ENCODE measurements around the gene ZNF587B.
"Not testable (repeated sequence)": the region's sequence is repeated elsewhere in the genome, so short reads cannot be mapped to it uniquely, and the experiment has no call there.

ZNF587B gene

DNA sequence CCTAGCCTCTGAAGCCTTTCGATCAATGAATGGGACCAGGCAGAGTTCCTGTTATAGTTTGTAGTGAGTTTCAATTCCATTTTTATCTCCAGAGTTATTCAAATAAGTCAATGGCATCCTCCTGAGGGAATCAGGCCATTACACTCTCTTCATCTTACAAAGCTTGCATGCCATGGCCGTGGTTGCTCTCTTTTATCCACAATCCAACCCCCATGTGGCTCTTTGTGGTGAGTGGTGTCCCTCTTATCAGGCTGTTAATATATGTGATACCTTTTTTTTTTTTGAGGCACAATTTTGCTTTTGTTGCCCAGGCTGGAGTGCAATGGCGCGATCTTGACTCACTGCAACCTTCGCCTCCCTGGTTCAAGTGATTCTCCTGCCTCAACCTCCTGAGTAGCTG lies 6.9 kb downstream of the ZNF587B start:
- not testable (repeated sequence) for H3K27ac ChIP-seq (ENCODE audit: low read depth, low read length); H3K27me3 ChIP-seq (ENCODE audit: control insufficient read depth in 5 of 5, insufficient read depth in 4 of 5, low read length in 5 of 5); H3K4me3 ChIP-seq (ENCODE audit: low read depth in 1 of 5, low read length in 5 of 5); H3K4me1 ChIP-seq (ENCODE audit: control insufficient read depth in 5 of 5, insufficient read depth in 5 of 5, low read length in 5 of 5); H3K9me3 ChIP-seq (ENCODE audit: control insufficient read depth in 5 of 5, low read length in 5 of 5); H3K9ac ChIP-seq (ENCODE audit: low read length in 5 of 5)
- H3K36me3 ChIP-seq (ENCODE audit: control insufficient read depth in 5 of 5, insufficient read depth in 5 of 5, low read length in 5 of 5), result peaks cover 10 to 21% (median 12%) of the 10 kb centered on the region in 5 donors

GRCh38 chr19:57838622-57839191 lies 8.6 kb downstream of the ZNF587B start:
- not testable (repeated sequence) for H3K9me3 ChIP-seq (ENCODE audit: control insufficient read depth in 5 of 5, low read length in 5 of 5); H3K9ac ChIP-seq (ENCODE audit: low read length in 5 of 5); H3K27ac ChIP-seq (ENCODE audit: low read depth, low read length); H3K4me3 ChIP-seq (ENCODE audit: low read depth in 1 of 5, low read length in 5 of 5); H3K27me3 ChIP-seq (ENCODE audit: control insufficient read depth in 5 of 5, insufficient read depth in 4 of 5, low read length in 5 of 5)
- Histone ChIP-seq H3K4me1 (ENCODE audit: control insufficient read depth in 5 of 5, insufficient read depth in 5 of 5, low read length in 5 of 5) (peaks cover 0 to 11% (median 0%) of the 10 kb centered on the region in 5 donors), H3K36me3 (ENCODE audit: control insufficient read depth in 5 of 5, insufficient read depth in 5 of 5, low read length in 5 of 5) (peaks cover 16 to 30% (median 19%) of the 10 kb centered on the region in 5 donors)

GRCh38 chr19:57841122-57841763 lies 11.1 kb downstream of the ZNF587B start:
- no peak overlapping the region for H3K4me3 ChIP-seq (ENCODE audit: low read depth in 1 of 5, low read length in 5 of 5)
- H3K36me3 ChIP-seq (ENCODE audit: control insufficient read depth in 5 of 5, insufficient read depth in 5 of 5, low read length in 5 of 5), result peaks cover 16 to 33% (median 19%) of the 10 kb centered on the region in 5 donors
- peak overlapping the region in 1 of 5 donors; percentile 87 for H3K9ac ChIP-seq (ENCODE audit: low read length in 5 of 5)
- H3K27ac ChIP-seq (ENCODE audit: low read depth, low read length), result no peak overlapping the region
- H3K9me3 ChIP-seq (ENCODE audit: control insufficient read depth in 5 of 5, low read length in 5 of 5), result peaks cover 0 to 6% (median 0%) of the 10 kb centered on the region in 5 donors
- peaks cover 0 to 10% (median 0%) of the 10 kb centered on the region in 5 donors for H3K27me3 ChIP-seq (ENCODE audit: control insufficient read depth in 5 of 5, insufficient read depth in 4 of 5, low read length in 5 of 5)
- peaks cover 0 to 11% (median 0%) of the 10 kb centered on the region in 5 donors for H3K4me1 ChIP-seq (ENCODE audit: control insufficient read depth in 5 of 5, insufficient read depth in 5 of 5, low read length in 5 of 5)

DNA sequence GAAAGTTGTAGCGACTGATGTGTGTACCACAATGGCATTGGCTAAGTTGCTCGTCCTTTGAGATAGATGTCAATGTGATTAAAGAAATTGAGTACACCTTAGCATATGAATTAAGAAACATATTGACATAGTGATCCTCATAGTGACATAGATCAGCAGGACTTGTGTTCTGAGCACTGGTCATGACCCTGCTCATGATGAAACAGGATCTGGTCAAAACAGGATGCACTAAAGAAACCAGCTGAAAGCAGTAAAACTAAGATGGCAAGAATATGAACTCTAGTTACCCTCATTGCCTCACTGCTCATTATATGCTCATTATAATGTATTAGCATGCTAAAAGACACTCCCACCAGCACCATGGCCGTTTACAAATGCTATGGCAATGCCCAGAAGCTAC lies 17.1 kb downstream of the ZNF587B start:
- not testable (repeated sequence) for H3K9ac ChIP-seq (ENCODE audit: low read length in 5 of 5); H3K9me3 ChIP-seq (ENCODE audit: control insufficient read depth in 5 of 5, low read length in 5 of 5); H3K27ac ChIP-seq (ENCODE audit: low read depth, low read length); H3K27me3 ChIP-seq (ENCODE audit: control insufficient read depth in 5 of 5, insufficient read depth in 4 of 5, low read length in 5 of 5); H3K4me3 ChIP-seq (ENCODE audit: low read depth in 1 of 5, low read length in 5 of 5)
- peaks cover 2 to 18% (median 11%) of the 10 kb centered on the region in 5 donors for H3K4me1 ChIP-seq (ENCODE audit: control insufficient read depth in 5 of 5, insufficient read depth in 5 of 5, low read length in 5 of 5)
- peaks cover 4 to 11% (median 7%) of the 10 kb centered on the region in 5 donors for H3K36me3 ChIP-seq (ENCODE audit: control insufficient read depth in 5 of 5, insufficient read depth in 5 of 5, low read length in 5 of 5)

- H3K9ac ChIP-seq (ENCODE audit: low read length in 5 of 5); H3K27ac ChIP-seq (ENCODE audit: low read depth, low read length); H3K9me3 ChIP-seq (ENCODE audit: control insufficient read depth in 5 of 5, low read length in 5 of 5); H3K27me3 ChIP-seq (ENCODE audit: control insufficient read depth in 5 of 5, insufficient read depth in 4 of 5, low read length in 5 of 5): not testable (repeated sequence)
- H3K36me3 ChIP-seq (ENCODE audit: control insufficient read depth in 5 of 5, insufficient read depth in 5 of 5, low read length in 5 of 5), result peaks cover 0 to 14% (median 2%) of the 10 kb centered on the region in 5 donors
- H3K4me3 ChIP-seq (ENCODE audit: low read depth in 1 of 5, low read length in 5 of 5), result peak overlapping the region; percentile 82 to 94 (median 91)
- H3K4me1 ChIP-seq (ENCODE audit: control insufficient read depth in 5 of 5, insufficient read depth in 5 of 5, low read length in 5 of 5), result peaks cover 0 to 18% (median 11%) of the 10 kb centered on the region in 5 donors
These were observed 19.1 kb downstream of the ZNF587B start for GRCh38 chr19:57849162-57849665.

GRCh38 chr19:57849666-57850473 lies 19.8 kb downstream of the ZNF587B start, which contains the start of gene ZNF587:
Gene ZNF587, plus strand, starts transcription at chr19:57849859. Its CDS starts 180 bp downstream, at chr19:57850039.
- not testable (repeated sequence) for H3K9me3 ChIP-seq (ENCODE audit: control insufficient read depth in 5 of 5, low read length in 5 of 5)
- peak within 1 kb of the TSS; percentile 63 for H3K27ac ChIP-seq (ENCODE audit: low read depth, low read length)
- H3K36me3 ChIP-seq (ENCODE audit: control insufficient read depth in 5 of 5, insufficient read depth in 5 of 5, low read length in 5 of 5), result peaks cover 0 to 12% (median 2%) of the 10 kb centered on the region in 5 donors

GRCh38 chr19:57850553-57851017 lies 20.5 kb downstream of the ZNF587B start:
- Histone ChIP-seq H3K4me1 (ENCODE audit: control insufficient read depth in 5 of 5, insufficient read depth in 5 of 5, low read length in 5 of 5) (peaks cover 0 to 18% (median 11%) of the 10 kb centered on the region in 5 donors), H3K4me3 (ENCODE audit: low read depth in 1 of 5, low read length in 5 of 5) (peak overlapping the region; percentile 82 to 94 (median 91)), H3K27me3 (ENCODE audit: control insufficient read depth in 5 of 5, insufficient read depth in 4 of 5, low read length in 5 of 5) (no peaks in the 10 kb centered on the region), H3K9ac (ENCODE audit: low read length in 5 of 5) (peak overlapping the region; percentile 88 to 98 (median 92)), H3K9me3 (ENCODE audit: control insufficient read depth in 5 of 5, low read length in 5 of 5) (no peaks in the 10 kb centered on the region), H3K36me3 (ENCODE audit: control insufficient read depth in 5 of 5, insufficient read depth in 5 of 5, low read length in 5 of 5) (peaks cover 0 to 13% (median 2%) of the 10 kb centered on the region in 5 donors), H3K27ac (ENCODE audit: low read depth, low read length) (no peak overlapping the region)

More at GRCh38 chr19:57849666-57850473, 19.8 kb downstream of the ZNF587B start, which contains the start of gene ZNF587:
- Histone ChIP-seq H3K4me1 (ENCODE audit: control insufficient read depth in 5 of 5, insufficient read depth in 5 of 5, low read length in 5 of 5) (peaks cover 0 to 18% (median 11%) of the 10 kb centered on the region in 5 donors), H3K9ac (ENCODE audit: low read length in 5 of 5) (peak within 1 kb of the TSS; percentile 88 to 98 (median 92)), H3K4me3 (ENCODE audit: low read depth in 1 of 5, low read length in 5 of 5) (peak within 1 kb of the TSS; percentile 82 to 94 (median 91))
- not testable (repeated sequence) for H3K27me3 ChIP-seq (ENCODE audit: control insufficient read depth in 5 of 5, insufficient read depth in 4 of 5, low read length in 5 of 5)

GRCh38 chr19:57851812-57852603 lies 21.9 kb downstream of the ZNF587B start:
- H3K4me3 ChIP-seq (ENCODE audit: low read depth in 1 of 5, low read length in 5 of 5); H3K27ac ChIP-seq (ENCODE audit: low read depth, low read length); H3K27me3 ChIP-seq (ENCODE audit: control insufficient read depth in 5 of 5, insufficient read depth in 4 of 5, low read length in 5 of 5); H3K9ac ChIP-seq (ENCODE audit: low read length in 5 of 5); H3K9me3 ChIP-seq (ENCODE audit: control insufficient read depth in 5 of 5, low read length in 5 of 5): not testable (repeated sequence)
- Histone ChIP-seq H3K4me1 (ENCODE audit: control insufficient read depth in 5 of 5, insufficient read depth in 5 of 5, low read length in 5 of 5) (peaks cover 0 to 18% (median 11%) of the 10 kb centered on the region in 5 donors), H3K36me3 (ENCODE audit: control insufficient read depth in 5 of 5, insufficient read depth in 5 of 5, low read length in 5 of 5) (peaks cover 0 to 27% (median 14%) of the 10 kb centered on the region in 5 donors)

- H3K27me3 ChIP-seq (ENCODE audit: control insufficient read depth in 5 of 5, insufficient read depth in 4 of 5, low read length in 5 of 5); H3K9ac ChIP-seq (ENCODE audit: low read length in 5 of 5); H3K4me3 ChIP-seq (ENCODE audit: low read depth in 1 of 5, low read length in 5 of 5); H3K9me3 ChIP-seq (ENCODE audit: control insufficient read depth in 5 of 5, low read length in 5 of 5); H3K27ac ChIP-seq (ENCODE audit: low read depth, low read length): not testable (repeated sequence)
- Histone ChIP-seq H3K36me3 (ENCODE audit: control insufficient read depth in 5 of 5, insufficient read depth in 5 of 5, low read length in 5 of 5) (peaks cover 6 to 42% (median 27%) of the 10 kb centered on the region in 5 donors), H3K4me1 (ENCODE audit: control insufficient read depth in 5 of 5, insufficient read depth in 5 of 5, low read length in 5 of 5) (peaks cover under 1 to 18% (median 11%) of the 10 kb centered on the region in 5 donors)
These were observed 24.0 kb downstream of the ZNF587B start for GRCh38 chr19:57854117-57854516.
